IPS DF 6.9 (cell line): ENCODE results near the gene CHD6.

ENCODE experiments used
- DNase-seq: peaks from one replicate; pipeline ENCODE4 v3.0.0-alpha.2; 2013; ENCODE audit warnings: low read depth, low spot score
- H3K27ac ChIP-seq: one replicate; pipeline ENCODE4 v1.5.1; 2013; ENCODE audit warnings: low read length, control low read depth
- H3K27me3 ChIP-seq: 2 replicates; pipeline ENCODE4 v1.6.1; 2013; ENCODE audit warnings: mild to moderate bottlenecking, low read length; ENCODE audit not compliant: control insufficient read depth, insufficient read depth
- H3K36me3 ChIP-seq: 2 replicates; pipeline ENCODE4 v1.6.1; 2013; ENCODE audit warnings: low read length; ENCODE audit not compliant: control insufficient read depth, insufficient read depth
- H3K4me1 ChIP-seq: 2 replicates; pipeline ENCODE4 v1.6.1; 2013; ENCODE audit warnings: low read length; ENCODE audit not compliant: control insufficient read depth, insufficient read depth
- H3K4me3 ChIP-seq: 2 replicates; pipeline ENCODE4 v1.5.1; 2013; ENCODE audit warnings: mild to moderate bottlenecking, low read length
- H3K9me3 ChIP-seq: 2 replicates; pipeline ENCODE4 v1.6.1; 2013; ENCODE audit warnings: low read length, inconsistent platforms; ENCODE audit not compliant: control insufficient read depth, insufficient read depth
- WGBS: extraction: QIAGEN DNeasy Blood & Tissue Kit; methylation state at CpG from one replicate; pipeline ENCODE4 v1.1.7; 2013; ENCODE audit warnings: mixed read lengths, missing lambda C conversion rate; ENCODE audit not compliant: insufficient read length, insufficient coverage; 5-methylcytosine and 5-hydroxymethylcytosine counted together

CHD6 gene

DNA sequence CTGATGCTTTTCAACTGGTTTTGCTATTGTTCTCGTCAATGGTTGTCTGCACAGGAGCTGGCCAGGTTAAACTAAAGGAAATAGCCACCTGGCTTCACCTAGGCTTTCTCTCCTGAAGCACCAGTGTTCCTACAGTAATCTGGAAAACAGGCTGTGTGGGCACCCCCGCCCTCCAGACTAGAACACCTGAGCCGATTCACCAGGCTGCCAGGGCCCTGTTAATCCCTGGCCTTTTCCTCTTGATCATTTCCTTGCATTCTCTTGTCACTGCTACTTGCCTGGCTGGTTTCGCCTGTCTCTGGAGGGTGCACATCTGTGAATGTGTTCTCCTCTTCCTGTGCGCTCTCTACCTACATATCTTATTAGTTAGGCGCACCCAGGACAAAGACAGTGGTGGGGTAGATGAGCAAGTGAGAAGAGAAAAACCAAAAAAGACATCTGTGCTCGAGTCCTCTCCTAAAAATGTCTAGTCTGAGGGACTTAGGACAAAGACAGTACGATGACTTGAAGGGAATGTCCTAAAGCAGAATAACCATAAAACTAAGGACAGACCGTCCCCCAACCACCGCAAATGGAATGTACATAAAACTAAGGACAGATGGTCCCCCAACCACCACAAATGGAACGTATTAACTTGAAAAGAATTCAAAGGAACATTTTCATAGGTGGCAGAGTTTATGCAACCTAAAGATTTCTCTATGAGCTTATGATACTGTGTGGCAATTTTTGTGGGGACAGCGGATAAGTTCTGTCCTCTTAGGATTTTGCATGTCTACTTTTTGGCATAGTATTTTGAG lies 205.7 kb downstream of the CHD6 start:
- H3K27ac ChIP-seq, result no peak overlapping the region
- no peak for DNase-seq
- H3K36me3 ChIP-seq, result peaks cover 25% of the 10 kb centered on the region
- H3K27me3 ChIP-seq, result no peaks in the 10 kb centered on the region
- H3K4me3 ChIP-seq, result no peak overlapping the region
- no peaks in the 10 kb centered on the region for H3K9me3 ChIP-seq
- H3K4me1 ChIP-seq, result no peaks in the 10 kb centered on the region
- no CpG with 5 or more reads among the region's 12 CpGs for WGBS

DNA sequence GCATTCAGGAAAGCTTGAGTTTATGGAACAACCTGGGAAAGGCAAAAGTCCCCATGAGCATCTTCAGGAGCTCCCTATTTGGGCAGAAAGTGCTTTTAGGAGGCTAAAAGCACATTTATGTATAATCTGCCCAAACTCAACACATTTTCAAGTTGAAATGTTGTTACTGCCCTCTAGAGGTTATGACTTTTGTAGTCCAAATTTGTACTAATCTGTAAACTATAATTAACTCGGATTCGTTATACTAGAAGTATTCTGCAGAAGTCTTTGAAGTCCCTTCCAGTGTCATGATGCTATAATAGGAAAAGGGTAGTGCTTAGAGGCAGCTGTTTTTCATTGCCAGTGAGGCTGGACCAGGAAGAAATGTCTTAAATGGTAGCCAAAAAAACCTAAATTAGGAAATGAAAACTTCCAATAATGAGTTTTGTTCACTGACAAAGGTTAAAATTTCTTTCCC lies 206.8 kb downstream of the CHD6 start:
- H3K9me3 ChIP-seq, result no peaks in the 10 kb centered on the region
- H3K36me3 ChIP-seq, result peaks cover 25% of the 10 kb centered on the region
- WGBS, result no CpG with 5 or more reads among the region's 2 CpGs
- H3K27me3 ChIP-seq, result no peaks in the 10 kb centered on the region
- H3K4me3 ChIP-seq, result no peak overlapping the region
- no peak overlapping the region for H3K27ac ChIP-seq
- no peaks in the 10 kb centered on the region for H3K4me1 ChIP-seq
- DNase-seq, result no peak

DNA sequence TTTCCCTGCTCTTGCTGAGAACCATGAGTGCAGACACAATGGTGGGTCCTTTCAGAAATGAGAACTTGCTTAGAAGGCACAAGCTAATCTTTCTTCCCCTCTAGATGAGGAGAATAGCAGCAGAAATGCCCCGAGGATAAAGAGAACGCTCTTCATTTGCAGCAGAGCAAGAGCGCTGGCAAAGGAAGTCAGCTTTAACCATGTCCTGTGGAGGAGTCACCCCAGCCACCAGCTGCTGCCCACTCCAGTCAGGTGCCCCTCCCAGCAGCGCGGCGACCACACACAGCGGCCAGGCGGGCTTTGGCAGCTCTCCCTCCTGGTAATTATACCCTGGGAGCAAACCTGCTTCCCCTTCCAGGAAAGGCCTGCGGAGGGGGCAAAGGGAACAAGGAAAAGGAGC lies 209.2 kb downstream of the CHD6 start:
- no peak for DNase-seq
- no peaks in the 10 kb centered on the region for H3K4me1 ChIP-seq

DNA sequence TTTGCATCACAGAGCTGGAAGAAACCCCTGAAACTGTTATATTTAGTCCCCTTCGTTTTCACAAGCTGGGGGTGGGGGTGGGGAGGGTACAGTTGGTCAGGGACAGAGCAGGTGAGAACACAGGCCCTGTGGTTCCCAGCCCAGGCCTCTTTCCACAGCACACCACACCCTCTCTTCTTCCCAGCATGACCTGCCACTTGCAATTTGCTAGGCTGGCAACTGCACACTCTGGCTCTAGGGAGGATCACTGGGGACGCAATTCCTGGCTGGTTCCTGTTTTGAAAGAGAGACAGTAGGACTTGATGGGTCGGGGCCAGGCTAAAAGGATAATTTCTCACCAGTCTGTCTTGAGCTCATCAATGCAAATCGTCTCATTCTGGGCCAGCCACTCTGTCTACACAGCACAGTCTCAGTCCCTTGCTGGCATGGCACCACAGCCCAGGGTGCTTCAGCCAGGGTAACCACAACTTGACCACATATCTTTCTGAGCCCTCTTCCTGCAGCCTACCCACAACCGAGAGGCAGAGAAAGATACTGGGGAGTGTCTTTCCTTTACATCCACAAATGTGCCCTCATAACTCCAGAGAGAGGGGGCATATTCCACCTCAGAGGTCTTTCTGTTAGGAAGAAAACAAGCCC lies 209.9 kb downstream of the CHD6 start:
- peaks cover 29% of the 10 kb centered on the region for H3K36me3 ChIP-seq
- no peaks in the 10 kb centered on the region for H3K27me3 ChIP-seq
- WGBS, result no CpG with 5 or more reads among the region's 5 CpGs
- H3K4me1 ChIP-seq, result no peaks in the 10 kb centered on the region
- no peak overlapping the region for H3K27ac ChIP-seq
- H3K4me3 ChIP-seq, result no peak overlapping the region
- no peaks in the 10 kb centered on the region for H3K9me3 ChIP-seq
- DNase-seq, result no peak

More for the DNA sequence above, 209.2 kb downstream of the CHD6 start:
- no CpG with 5 or more reads among the region's 9 CpGs for WGBS
- peaks cover 30% of the 10 kb centered on the region for H3K36me3 ChIP-seq
- H3K27ac ChIP-seq, result no peak overlapping the region
- H3K4me3 ChIP-seq, result no peak overlapping the region
- no peaks in the 10 kb centered on the region for H3K9me3 ChIP-seq
- no peaks in the 10 kb centered on the region for H3K27me3 ChIP-seq

DNA sequence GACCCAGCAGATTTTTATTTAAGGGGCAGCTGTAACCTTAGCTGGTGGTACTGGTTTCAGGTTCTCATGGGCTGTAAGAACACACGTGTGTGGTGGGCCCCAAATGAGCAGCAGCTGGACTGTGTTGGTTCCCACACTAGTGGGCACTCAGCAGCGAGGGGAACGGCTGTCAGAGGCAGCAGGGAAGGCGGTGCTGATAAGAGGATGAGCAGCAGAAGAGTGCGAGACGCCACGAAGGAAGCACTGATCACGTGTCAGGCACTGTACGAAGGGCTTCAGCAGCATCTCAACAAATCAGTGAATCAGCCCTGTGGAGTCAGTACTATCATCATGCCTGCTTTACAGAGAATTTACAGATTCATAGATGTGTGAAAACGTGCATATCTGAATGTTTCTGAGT lies 210.6 kb downstream of the CHD6 start:
- no peak overlapping the region for H3K4me3 ChIP-seq
- H3K27ac ChIP-seq, result no peak overlapping the region
- no peaks in the 10 kb centered on the region for H3K27me3 ChIP-seq
- H3K36me3 ChIP-seq, result peaks cover 26% of the 10 kb centered on the region
- H3K9me3 ChIP-seq, result no peaks in the 10 kb centered on the region
- no peaks in the 10 kb centered on the region for H3K4me1 ChIP-seq
- DNase-seq, result no peak
- no CpG with 5 or more reads among the region's 10 CpGs for WGBS

DNA sequence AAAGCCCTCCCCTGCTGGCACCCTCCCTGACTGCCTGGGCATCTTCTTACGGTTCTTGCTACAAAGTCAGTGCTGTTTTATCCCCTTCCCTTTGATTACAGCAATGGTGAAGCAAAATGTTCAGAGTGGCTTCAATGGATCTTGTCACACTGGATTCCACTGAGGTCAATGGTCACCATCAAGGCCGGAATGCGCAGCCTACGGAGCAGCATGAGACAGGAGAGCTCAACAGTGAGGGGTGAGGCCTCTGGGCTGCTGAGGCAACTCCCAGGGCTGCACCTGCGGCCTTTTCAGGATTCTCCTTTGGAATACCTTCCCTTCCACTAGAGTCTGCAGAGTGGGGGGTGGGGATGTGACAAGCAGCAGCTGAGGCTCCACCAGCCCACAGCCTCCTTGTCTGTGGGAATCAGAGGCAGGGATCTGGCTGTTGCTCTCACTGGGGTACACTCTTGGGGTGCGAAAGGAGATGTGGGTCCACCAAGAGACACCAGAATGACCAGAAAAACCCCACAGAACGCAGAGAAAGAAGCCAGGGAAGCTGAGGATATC lies 211.2 kb downstream of the CHD6 start:
- WGBS, result no CpG with 5 or more reads among the region's 7 CpGs
- H3K27ac ChIP-seq, result no peak overlapping the region
- no peaks in the 10 kb centered on the region for H3K9me3 ChIP-seq
- no peaks in the 10 kb centered on the region for H3K27me3 ChIP-seq
- no peak for DNase-seq
- H3K4me3 ChIP-seq, result no peak overlapping the region
- H3K4me1 ChIP-seq, result no peaks in the 10 kb centered on the region
- H3K36me3 ChIP-seq, result peaks cover 23% of the 10 kb centered on the region

DNA sequence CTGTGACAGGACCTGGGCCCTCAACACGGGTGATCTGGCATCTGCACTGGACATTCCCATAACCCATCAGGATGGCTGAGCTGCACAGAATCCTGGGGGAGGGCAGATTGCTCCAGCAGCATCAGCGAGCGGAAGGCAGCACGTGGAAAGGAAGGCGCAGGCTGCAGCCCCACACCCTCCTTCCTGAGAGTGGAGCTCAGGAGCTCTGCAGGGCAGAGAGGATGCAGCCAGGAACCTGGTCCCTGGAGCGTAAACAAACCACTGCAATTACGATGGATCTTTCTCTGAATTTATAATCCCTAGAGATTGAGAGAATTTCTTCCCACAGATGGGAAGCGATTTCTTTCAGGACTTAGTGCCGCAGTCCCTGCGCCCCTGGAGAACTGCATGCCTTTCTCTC lies 211.8 kb downstream of the CHD6 start:
- no peak overlapping the region for H3K4me3 ChIP-seq
- peaks cover 20% of the 10 kb centered on the region for H3K36me3 ChIP-seq
- no peaks in the 10 kb centered on the region for H3K9me3 ChIP-seq
- no peaks in the 10 kb centered on the region for H3K4me1 ChIP-seq
- DNase-seq, result no peak
- H3K27ac ChIP-seq, result no peak overlapping the region
- no peaks in the 10 kb centered on the region for H3K27me3 ChIP-seq
- no CpG with 5 or more reads among the region's 10 CpGs for whole genome bisulfite sequencing

DNA sequence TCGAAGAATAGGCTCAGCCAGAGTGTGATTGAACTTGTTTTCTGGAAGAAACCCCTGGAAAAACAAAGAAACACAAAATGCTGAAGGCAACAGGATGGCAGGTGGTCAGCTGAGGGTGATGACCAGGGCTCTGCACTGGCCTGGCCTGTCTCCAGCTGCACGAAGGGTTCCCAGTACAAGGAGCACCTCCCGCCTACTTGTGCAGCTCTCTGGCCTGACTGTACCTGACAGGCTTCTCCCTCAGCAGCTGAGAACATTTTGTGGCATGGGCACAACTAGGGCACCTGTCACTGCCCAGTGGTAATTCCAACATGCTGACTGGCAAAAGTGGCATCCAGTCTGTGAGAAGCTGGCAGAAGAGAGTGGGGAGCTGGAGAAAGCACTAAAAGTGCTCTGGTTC lies 212.7 kb downstream of the CHD6 start:
- DNase-seq, result no peak

DNA sequence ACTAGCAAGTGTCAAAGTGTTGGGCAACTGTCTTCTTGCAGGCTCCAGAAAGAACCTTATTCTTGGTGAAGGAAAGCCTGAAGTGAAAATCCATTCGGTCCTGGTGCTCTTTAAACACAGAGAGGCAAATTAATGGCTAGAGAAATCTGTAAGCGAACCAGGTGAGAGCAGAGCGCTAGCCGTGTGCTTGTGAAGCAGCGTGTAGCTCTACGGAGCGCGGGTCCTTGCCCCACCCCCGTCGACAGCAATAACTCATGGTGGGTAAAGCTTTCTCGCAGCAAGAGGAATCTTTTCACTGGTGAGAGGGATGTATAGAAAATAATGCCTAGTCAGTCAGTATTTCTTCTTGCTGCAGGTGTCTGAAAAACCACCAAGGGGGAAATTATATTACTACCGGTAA lies 214.6 kb downstream of the CHD6 start:
- Histone ChIP-seq H3K4me1 (no peaks in the 10 kb centered on the region), H3K4me3 (no peak overlapping the region), H3K36me3 (peaks cover 16% of the 10 kb centered on the region), H3K27ac (no peak overlapping the region), H3K9me3 (no peaks in the 10 kb centered on the region), H3K27me3 (no peaks in the 10 kb centered on the region)
- no CpG with 5 or more reads among the region's 12 CpGs for WGBS
- DNase-seq, result no peak

More for the DNA sequence above, 212.7 kb downstream of the CHD6 start:
- no CpG with 5 or more reads among the region's 3 CpGs for WGBS
- H3K4me3 ChIP-seq, result no peak overlapping the region
- no peaks in the 10 kb centered on the region for H3K4me1 ChIP-seq
- no peak overlapping the region for H3K27ac ChIP-seq
- no peaks in the 10 kb centered on the region for H3K9me3 ChIP-seq
- peaks cover 18% of the 10 kb centered on the region for H3K36me3 ChIP-seq
- H3K27me3 ChIP-seq, result no peaks in the 10 kb centered on the region

DNA sequence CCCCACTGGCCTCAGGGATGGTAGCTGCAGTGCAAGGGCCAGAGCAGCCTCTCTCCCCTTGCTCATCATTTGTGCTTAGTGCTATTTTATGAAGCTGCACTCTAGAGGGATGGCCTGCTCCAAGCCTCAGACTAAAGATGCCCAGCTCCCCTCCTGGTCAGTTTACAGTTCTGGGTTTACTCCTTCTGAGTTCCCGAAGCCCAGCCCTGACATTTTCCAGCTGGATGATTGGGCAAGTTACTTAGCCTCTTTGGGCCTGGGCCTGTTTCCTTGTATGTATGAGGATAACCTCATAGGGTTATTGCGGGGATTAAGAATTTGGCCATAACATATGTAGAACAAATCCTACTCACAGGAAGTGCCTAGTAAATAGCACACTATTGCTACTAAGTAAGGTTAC lies 219.8 kb downstream of the CHD6 start:
- Histone ChIP-seq H3K9me3 (no peaks in the 10 kb centered on the region), H3K36me3 (no peaks in the 10 kb centered on the region), H3K27me3 (no peaks in the 10 kb centered on the region), H3K4me3 (no peak overlapping the region), H3K27ac (no peak overlapping the region), H3K4me1 (peaks cover 4% of the 10 kb centered on the region; the same call in 1 of the 2 replicates)
- WGBS, result no CpG with 5 or more reads among the region's 2 CpGs
- DNase-seq, result no peak
